ENCODE data around the gene NCAPD2. TPM values are rescaled to one million over a fixed set of nuclear protein-coding genes. Genes with fewer than 3 reads are reported as not detected.
A peak's percentile ranks its signal among the peaks of the same experiment; 100 is the strongest.
"Not testable (repeated sequence)": the region's sequence is repeated elsewhere in the genome, so short reads cannot be mapped to it uniquely, and the experiment has no call there.

Gene NCAPD2
- total RNA-seq, 1 donor from 2014 or later, result 113 TPM

DNA sequence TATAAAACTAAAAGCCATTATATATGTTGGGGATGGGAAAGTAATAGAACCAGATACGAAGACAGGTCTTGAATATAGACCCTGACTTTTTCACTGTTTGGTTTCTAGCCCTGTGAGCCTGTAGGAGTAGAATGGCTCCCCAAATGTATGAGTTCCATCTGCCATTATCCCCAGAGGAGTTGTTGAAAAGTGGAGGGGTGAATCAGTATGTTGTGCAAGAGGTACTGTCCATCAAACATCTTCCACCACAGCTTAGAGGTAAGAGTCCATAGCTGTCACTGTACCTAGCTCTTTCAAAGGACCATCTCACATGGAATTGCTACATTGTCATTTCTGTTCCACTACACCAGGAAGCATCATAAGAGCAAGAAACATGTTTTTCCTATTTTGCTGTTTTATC is 1.1 kb downstream of the NCAPD2 start:
- DNase-seq (ENCODE audit: low spot score), result no peak
- TF ChIP-seq EZH2phosphoT487 (IDR thresholded peaks at IDR 0.05) (no peak), EZH2 (IDR thresholded peaks at IDR 0.05) (no peak)
- TF ChIP-seq, protein P1, sequence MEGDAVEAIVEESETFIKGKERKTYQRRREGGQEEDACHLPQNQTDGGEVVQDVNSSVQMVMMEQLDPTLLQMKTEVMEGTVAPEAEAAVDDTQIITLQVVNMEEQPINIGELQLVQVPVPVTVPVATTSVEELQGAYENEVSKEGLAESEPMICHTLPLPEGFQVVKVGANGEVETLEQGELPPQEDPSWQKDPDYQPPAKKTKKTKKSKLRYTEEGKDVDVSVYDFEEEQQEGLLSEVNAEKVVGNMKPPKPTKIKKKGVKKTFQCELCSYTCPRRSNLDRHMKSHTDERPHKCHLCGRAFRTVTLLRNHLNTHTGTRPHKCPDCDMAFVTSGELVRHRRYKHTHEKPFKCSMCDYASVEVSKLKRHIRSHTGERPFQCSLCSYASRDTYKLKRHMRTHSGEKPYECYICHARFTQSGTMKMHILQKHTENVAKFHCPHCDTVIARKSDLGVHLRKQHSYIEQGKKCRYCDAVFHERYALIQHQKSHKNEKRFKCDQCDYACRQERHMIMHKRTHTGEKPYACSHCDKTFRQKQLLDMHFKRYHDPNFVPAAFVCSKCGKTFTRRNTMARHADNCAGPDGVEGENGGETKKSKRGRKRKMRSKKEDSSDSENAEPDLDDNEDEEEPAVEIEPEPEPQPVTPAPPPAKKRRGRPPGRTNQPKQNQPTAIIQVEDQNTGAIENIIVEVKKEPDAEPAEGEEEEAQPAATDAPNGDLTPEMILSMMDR (IDR thresholded peaks at IDR 0.05), result no peak
- Histone ChIP-seq H3K36me3 (peaks cover 22% of the 10 kb centered on the region), H3F3A (ENCODE audit: low read depth) (peaks cover 26% of the 10 kb centered on the region), H4K20me1 (ENCODE audit: low read depth) (peaks cover 24% of the 10 kb centered on the region), H3K9ac (peak overlapping the region; percentile 18), H3K27me3 (no peaks in the 10 kb centered on the region), H3K9me3 (ENCODE audit: low read depth) (no peaks in the 10 kb centered on the region), H3K4me1 (peaks cover 23% of the 10 kb centered on the region), H2AFZ (replicated peaks) (no peak overlapping the region), H3K79me2 (ENCODE audit: low read depth) (peaks cover 76% of the 10 kb centered on the region), H3K4me3 (peak overlapping the region; percentile 86), H3K4me2 (peak overlapping the region; percentile 74), H3K27ac (no peak overlapping the region)
- Mint-ChIP-seq H3K27ac (no peak overlapping the region), H3K36me3 (peaks cover 20% of the 10 kb centered on the region), H3K4me3 (peak overlapping the region; percentile 97), H3K9me3 (no peaks in the 10 kb centered on the region), H3K4me1 (peaks cover 28% of the 10 kb centered on the region), H3K27me3 (ENCODE audit: insufficient read depth, low read depth) (no peaks in the 10 kb centered on the region)

DNA sequence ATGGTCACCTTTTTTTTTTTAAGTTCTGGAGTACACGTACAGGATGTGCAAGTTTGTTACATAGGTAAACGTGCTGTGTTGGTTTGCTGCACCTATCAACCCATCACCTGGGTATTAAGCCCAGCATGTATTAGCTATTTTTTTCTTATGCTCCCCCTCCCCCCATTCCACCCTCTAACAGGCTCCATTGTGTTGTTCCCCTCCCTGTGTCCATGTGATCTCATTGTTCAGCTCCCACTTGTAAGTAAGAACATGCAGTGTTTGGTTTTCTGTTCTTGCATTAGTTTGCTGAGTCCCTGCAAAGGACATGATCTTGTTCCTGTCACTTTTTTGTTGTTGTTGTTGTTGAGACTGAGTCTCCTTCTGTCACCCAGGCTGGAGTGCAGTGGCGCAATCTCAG is 3.4 kb downstream of the NCAPD2 start:
- Histone ChIP-seq H3F3A (ENCODE audit: low read depth) (peaks cover 21% of the 10 kb centered on the region), H3K79me2 (ENCODE audit: low read depth) (peaks cover 91% of the 10 kb centered on the region), H4K20me1 (ENCODE audit: low read depth) (peaks cover 35% of the 10 kb centered on the region), H3K36me3 (peaks cover 20% of the 10 kb centered on the region), H3K4me1 (peaks cover 20% of the 10 kb centered on the region), H3K4me2 (peak overlapping the region; percentile 25)
- DNase-seq (ENCODE audit: low spot score); H3K27me3 Mint-ChIP-seq (ENCODE audit: insufficient read depth, low read depth); H3K27me3 ChIP-seq; H3K9me3 ChIP-seq (ENCODE audit: low read depth); H3K27ac ChIP-seq; H3K9ac ChIP-seq; H3K9me3 Mint-ChIP-seq; H3K4me3 ChIP-seq; H2AFZ ChIP-seq (replicated peaks): not testable (repeated sequence)
- peak overlapping the region; percentile 83 for H3K27ac Mint-ChIP-seq
- peak overlapping the region; percentile 71 for H3K4me3 Mint-ChIP-seq
- H3K4me1 Mint-ChIP-seq, result peaks cover 22% of the 10 kb centered on the region
- peaks cover 20% of the 10 kb centered on the region for H3K36me3 Mint-ChIP-seq

DNA sequence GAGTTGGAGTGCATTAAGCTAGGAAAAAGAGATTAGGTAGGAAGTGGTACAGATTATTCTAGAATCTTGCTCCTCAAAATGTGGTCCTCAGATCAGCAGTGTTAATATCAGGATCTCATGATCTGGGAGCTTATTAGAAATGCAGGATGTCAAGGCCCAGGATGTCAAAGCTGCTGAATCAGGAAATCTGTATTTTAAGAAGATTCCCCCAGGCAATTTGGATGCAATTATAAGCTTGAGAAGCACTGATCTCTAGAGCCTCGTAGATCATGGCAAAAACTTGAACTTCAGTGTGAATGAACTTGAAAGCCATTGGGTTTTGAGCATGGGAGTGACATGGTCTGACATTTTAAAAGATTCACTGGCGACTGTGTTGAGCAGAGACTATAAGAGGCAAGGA is 6.6 kb downstream of the NCAPD2 start:
- H3K4me2 ChIP-seq, result no peak overlapping the region
- peaks cover 17% of the 10 kb centered on the region for H3K36me3 ChIP-seq
- no peak for TF ChIP-seq EZH2 (IDR thresholded peaks at IDR 0.05)
- Mint-ChIP-seq H3K27ac (no peak overlapping the region), H3K36me3 (peaks cover 22% of the 10 kb centered on the region), H3K27me3 (ENCODE audit: insufficient read depth, low read depth) (no peaks in the 10 kb centered on the region), H3K4me1 (peaks cover 13% of the 10 kb centered on the region), H3K9me3 (no peaks in the 10 kb centered on the region), H3K4me3 (no peak overlapping the region)
- H3K27ac ChIP-seq, result no peak overlapping the region
- H3F3A ChIP-seq (ENCODE audit: low read depth), result peaks cover 13% of the 10 kb centered on the region
- H2AFZ ChIP-seq (replicated peaks), result no peak overlapping the region
- no peak for DNase-seq (ENCODE audit: low spot score)
- H3K27me3 ChIP-seq, result no peaks in the 10 kb centered on the region
- H3K9me3 ChIP-seq (ENCODE audit: low read depth), result no peaks in the 10 kb centered on the region
- H3K4me1 ChIP-seq, result peaks cover 9% of the 10 kb centered on the region
- no peak overlapping the region for H3K4me3 ChIP-seq
- peaks cover 23% of the 10 kb centered on the region for H4K20me1 ChIP-seq (ENCODE audit: low read depth)
- H3K79me2 ChIP-seq (ENCODE audit: low read depth), result peaks cover 99% of the 10 kb centered on the region
- H3K9ac ChIP-seq, result no peak overlapping the region

DNA sequence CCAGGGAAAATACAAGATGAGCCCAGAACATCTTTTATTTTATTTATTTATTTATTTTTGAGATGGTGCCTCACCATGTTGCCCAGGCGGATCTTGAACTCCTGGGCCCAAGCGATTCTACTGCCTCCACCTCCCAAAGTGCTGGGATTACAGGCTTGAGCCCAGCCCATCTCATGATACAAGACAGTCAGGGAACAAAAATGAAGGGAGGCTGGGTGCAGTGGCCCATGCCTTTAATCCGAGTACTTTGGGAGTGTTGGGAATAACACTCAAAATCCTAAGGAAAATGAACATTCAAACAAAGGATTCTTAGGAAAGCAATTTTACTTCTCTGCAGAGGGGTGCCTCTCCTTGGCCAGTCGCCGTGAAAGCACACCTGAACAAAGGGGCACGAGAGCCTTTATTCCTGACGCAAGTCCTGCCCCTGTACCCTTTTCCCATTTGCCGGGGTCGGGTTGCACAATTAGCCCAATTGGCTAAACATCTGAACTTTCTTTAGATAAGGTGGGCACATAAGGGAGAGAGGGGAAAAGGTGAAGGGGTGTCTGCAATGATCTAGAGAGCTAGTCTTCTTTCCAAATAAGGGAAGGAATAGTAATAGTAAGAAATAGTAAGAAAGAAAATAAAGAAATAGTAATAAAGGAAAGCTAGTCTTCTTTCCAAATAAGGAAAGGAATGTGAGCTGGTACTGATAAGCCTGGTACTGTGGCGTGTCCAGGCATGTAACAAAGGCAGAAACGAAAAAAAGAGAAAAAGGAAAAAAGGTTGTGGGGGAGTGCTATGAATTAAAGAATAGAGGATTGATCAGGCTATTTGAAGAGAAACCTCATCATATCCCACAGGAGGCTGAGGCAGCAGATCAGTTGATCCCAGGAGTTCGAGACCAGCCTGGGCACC is 13.4 kb downstream of the NCAPD2 start:
- Histone ChIP-seq H3K4me2 (peak overlapping the region; percentile 39), H3K27me3 (no peaks in the 10 kb centered on the region), H3F3A (ENCODE audit: low read depth) (peaks cover 27% of the 10 kb centered on the region), H3K36me3 (peaks cover 5% of the 10 kb centered on the region), H3K9me3 (ENCODE audit: low read depth) (no peaks in the 10 kb centered on the region), H3K4me3 (peak overlapping the region; percentile 11), H4K20me1 (ENCODE audit: low read depth) (peaks cover 6% of the 10 kb centered on the region), H3K4me1 (peaks cover 20% of the 10 kb centered on the region), H3K27ac (peak overlapping the region; percentile 81), H2AFZ (replicated peaks) (no peak overlapping the region), H3K9ac (no peak overlapping the region), H3K79me2 (ENCODE audit: low read depth) (peaks cover 91% of the 10 kb centered on the region)
- peak; percentile 49 for DNase-seq (ENCODE audit: low spot score)
- TF ChIP-seq EZH2phosphoT487 (IDR thresholded peaks at IDR 0.05) (no peak), EZH2 (IDR thresholded peaks at IDR 0.05) (no peak)
- TF ChIP-seq, protein P1 (IDR thresholded peaks at IDR 0.05), result no peak
- Mint-ChIP-seq H3K27me3 (ENCODE audit: insufficient read depth, low read depth) (no peaks in the 10 kb centered on the region), H3K4me3 (no peak overlapping the region), H3K9me3 (no peaks in the 10 kb centered on the region), H3K36me3 (peaks cover 31% of the 10 kb centered on the region), H3K27ac (peak overlapping the region; percentile 51), H3K4me1 (no peaks in the 10 kb centered on the region)

Measured in neural progenitor cell (in vitro differentiated cells).